OCI-M1 (cell line): ENCODE measurements around the gene DMAC2L.

Source experiments
- DNase-seq: peaks from one replicate; lab custom pipeline; 2025; lab: John Stamatoyannopoulos, UW

The DMAC2L gene

GRCh38 chr14:50321009-50321660, 9.0 kb downstream of the DMAC2L start:
- DNase-seq = peak; percentile 92

GRCh38 chr14:50331596-50331995, 19.5 kb downstream of the DMAC2L start:
- no peak for DNase-seq

GRCh38 chr14:50333014-50333509, 20.9 kb downstream of the DMAC2L start:
- no peak for DNase-seq

- no peak for DNase-seq
Observed at GRCh38 chr14:50334211-50334610, 22.1 kb downstream of the DMAC2L start.

- DNase-seq = no peak
Observed at GRCh38 chr14:50335389-50335788, 23.3 kb downstream of the DMAC2L start.

- DNase-seq = peak; percentile 3
Observed at GRCh38 chr14:50335989-50336824, 24.1 kb downstream of the DMAC2L start.

GRCh38 chr14:50338587-50338986, 26.5 kb downstream of the DMAC2L start:
- DNase-seq = no peak

- no peak for DNase-seq
Observed at GRCh38 chr14:50339178-50339804, 27.2 kb downstream of the DMAC2L start.

GRCh38 chr14:50340045-50340444, 27.9 kb downstream of the DMAC2L start:
- no peak for DNase-seq

- DNase-seq = no peak
Observed at GRCh38 chr14:50340963-50341362, 28.8 kb downstream of the DMAC2L start.

- DNase-seq = peak; percentile 91
Observed at GRCh38 chr14:50342221-50343078, 30.3 kb downstream of the DMAC2L start.

GRCh38 chr14:50343434-50343833, 31.3 kb downstream of the DMAC2L start:
- DNase-seq = no peak

GRCh38 chr14:50344116-50344775, 32.1 kb downstream of the DMAC2L start:
- DNase-seq = no peak

GRCh38 chr14:50344876-50345563, 32.9 kb downstream of the DMAC2L start:
- no peak for DNase-seq

GRCh38 chr14:50345846-50346422, 33.8 kb downstream of the DMAC2L start:
- DNase-seq = no peak

- DNase-seq = peak; percentile 42
Observed at GRCh38 chr14:50347521-50347920, 35.4 kb downstream of the DMAC2L start.

- no peak for DNase-seq
Observed at GRCh38 chr14:50348933-50349332, 36.8 kb downstream of the DMAC2L start.

GRCh38 chr14:50350975-50351374, 38.9 kb downstream of the DMAC2L start:
- DNase-seq = no peak

GRCh38 chr14:50352584-50352983, 40.5 kb downstream of the DMAC2L start:
- DNase-seq = no peak

- DNase-seq = no peak
Observed at GRCh38 chr14:50353126-50353525, 41.0 kb downstream of the DMAC2L start.
